ENCODE results near the gene BTN1A1.
"Not testable (repeated sequence)": the region's sequence is repeated elsewhere in the genome, so short reads cannot be mapped to it uniquely, and the experiment has no call there.

The BTN1A1 gene

DNA sequence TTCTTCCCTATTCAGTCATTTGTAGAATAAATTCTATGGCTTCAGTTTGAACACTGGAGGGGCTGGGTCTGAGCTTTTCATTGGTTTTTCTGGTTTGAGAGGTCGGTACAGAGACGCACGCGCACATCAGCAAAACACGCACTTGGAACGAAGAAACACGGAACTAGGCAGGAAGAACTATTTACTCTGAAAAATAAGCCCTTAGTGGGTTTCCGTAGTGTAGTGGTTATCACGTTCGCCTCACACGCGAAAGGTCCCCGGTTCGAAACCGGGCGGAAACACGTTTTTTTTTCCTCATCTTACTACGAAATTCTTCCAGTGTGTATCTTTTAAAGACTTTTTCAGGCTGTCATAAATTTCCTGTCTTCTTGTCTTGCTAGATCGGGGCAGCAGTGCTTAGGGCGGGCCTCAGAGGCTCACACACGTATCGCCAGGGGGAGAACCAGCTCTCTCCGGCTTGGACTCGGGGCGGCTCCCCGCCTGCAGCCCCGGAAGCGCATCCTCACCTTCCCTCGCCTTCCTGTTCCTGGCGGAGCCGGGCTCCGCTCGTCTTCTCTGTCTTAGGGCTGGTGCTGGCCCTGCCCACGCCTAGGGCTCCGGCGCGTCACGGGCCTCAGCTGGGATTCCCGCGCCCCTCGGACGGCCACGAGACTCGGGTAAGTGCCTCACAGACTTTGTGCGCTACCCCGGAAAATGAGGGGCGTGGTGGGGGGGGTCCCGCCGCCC is 37.9 kb downstream of the BTN1A1 start, which contains the start of gene HMGN4:
HMGN4 (plus strand) TSS at position 521 of the 726 bp plus-strand sequence. CDS start 6,841 bp downstream, outside the sequence.
- peak; percentile 92 for DNase-seq (ENCODE audit: low read depth)

DNA sequence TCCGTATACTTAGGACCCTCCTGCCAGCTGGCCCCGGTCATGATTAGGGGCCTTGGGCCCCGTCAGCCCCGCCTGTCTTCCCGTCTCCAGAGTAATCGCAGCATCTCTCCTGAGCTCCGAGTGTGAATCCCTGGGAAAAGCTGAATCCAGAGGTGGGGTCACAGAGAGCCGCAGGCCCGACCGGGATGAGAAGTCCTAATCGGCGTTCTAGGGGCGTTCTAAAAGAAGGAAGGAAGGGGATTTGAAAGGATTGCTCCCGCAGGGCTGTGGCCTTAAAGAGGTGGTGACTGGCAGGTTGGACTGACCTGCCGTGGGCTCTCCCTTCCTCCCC is 38.4 kb downstream of the BTN1A1 start:
- no peak for DNase-seq (ENCODE audit: low read depth)

DNA sequence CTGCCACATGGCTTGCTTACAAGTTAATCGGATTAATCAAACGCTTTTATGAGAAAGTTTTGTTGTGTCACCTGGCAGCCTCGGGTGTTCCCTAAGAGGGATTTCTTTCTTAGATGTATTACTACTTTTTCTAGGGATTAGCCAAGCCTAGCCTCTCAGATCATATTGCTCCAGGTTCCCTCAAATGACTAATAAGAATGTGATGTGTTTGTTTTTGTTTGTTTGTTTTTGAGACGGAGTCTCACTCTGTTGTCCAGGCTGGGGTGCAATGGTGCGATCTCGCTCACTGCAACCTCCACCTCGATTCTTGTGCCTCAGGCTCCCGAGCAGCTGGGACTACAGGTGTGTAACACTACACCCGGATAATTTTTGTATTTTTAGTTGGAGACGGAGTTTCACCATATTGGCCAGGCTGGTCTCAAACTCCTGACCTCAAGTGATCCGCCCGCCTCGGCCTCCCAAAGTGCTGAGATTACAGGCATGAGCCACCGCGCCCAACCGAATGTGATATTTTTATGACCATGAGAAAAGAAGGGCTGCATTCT is 39.0 kb downstream of the BTN1A1 start:
- no peak for DNase-seq (ENCODE audit: low read depth)

DNA sequence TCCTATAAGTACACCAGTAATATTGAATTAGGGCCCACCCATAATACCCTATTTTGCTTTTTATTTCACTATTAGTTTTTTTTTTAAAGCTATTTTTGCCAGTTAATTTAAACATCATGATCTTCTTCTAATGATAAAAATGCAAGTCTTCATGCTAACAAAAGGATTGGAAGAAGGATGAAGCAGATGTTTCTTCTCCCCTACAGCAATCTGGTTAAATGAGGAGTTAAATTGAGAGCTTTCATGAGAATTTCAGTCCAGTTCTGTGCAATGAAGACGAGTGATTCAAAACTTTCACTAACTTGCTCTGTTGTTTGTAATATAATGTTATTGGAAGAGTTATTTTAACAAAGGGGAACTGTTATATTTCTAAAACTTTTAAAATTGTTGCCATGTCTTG is 41.5 kb downstream of the BTN1A1 start:
- DNase-seq (ENCODE audit: low read depth): no peak

DNA sequence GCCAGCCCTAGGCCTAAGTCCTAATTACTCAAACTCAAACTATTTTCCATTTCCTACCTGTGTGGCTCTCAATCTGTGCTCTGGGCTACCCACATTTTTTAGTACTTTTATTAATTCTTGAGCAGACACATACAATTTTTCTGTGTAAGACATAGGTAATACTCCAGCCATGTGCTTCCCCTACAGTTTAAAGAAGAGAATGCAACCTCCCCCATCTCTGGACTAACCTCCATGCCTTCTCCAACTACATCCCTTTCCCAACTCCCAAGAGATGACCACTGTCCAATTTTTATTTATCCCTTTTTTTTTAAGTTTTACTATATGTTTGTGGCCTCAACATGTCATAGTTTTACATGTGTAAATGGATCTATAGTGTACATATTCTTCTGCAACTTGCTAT is 43.9 kb downstream of the BTN1A1 start:
- peak; percentile 31 for DNase-seq (ENCODE audit: low read depth)

DNA sequence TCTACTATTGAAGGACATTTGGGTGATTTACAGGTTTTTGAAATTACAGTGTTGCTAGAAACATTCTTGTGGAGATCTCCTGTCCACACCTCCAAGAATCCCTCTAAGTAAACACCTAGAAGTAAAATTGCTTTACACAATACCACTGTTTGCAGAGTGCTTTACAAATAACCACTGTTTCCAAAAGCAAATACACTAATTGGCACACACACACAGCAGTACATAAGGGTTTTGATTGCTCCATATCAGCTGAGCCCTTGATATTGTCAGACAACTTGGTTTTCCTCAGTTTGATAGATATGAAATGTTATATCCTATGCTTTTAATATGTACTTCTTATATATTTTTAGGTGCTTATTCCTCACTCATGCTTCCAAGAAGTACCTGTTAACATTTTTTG is 44.4 kb downstream of the BTN1A1 start:
- no peak for DNase-seq (ENCODE audit: low read depth)

DNA sequence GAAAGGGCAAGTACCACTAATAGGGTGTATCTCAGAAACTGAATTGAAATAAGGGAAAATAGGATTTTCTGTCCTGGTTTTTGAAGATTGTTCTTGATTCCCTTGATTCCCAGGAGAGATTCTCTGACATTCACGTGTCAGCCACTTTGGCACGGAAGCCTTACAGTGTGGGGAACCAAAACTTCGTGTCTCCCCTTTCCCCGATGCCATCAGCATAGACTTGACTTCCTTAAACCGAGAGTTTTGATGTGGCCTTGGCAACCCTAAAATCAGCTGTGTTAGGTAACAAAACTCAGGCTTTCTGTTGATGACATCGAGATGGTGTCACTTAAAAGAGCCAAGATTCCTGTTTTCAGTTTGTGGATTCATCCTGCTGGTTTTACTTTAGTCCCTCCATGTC is 45.5 kb downstream of the BTN1A1 start:
- no peak for DNase-seq (ENCODE audit: low read depth)

DNA sequence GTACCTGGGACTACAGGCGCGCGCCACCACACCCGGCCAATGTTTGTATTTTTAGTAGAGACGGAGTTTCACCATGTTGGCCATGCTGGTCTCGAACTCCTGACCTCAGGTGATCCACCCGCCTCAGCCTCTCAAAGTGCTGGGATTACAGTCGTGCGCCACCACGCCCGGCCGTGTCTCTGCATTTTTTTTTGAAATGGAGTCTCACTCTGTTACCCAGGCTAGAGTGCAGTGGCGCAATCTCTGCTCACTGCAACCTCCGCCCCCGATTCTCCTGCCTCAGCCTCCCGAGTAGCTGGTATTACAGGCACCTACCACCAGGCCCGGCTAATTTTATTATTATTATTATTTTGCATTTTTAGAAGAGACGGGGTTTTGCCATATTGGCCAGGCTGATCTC is 47.3 kb downstream of the BTN1A1 start:
- DNase-seq (ENCODE audit: low read depth): not testable (repeated sequence)

DNA sequence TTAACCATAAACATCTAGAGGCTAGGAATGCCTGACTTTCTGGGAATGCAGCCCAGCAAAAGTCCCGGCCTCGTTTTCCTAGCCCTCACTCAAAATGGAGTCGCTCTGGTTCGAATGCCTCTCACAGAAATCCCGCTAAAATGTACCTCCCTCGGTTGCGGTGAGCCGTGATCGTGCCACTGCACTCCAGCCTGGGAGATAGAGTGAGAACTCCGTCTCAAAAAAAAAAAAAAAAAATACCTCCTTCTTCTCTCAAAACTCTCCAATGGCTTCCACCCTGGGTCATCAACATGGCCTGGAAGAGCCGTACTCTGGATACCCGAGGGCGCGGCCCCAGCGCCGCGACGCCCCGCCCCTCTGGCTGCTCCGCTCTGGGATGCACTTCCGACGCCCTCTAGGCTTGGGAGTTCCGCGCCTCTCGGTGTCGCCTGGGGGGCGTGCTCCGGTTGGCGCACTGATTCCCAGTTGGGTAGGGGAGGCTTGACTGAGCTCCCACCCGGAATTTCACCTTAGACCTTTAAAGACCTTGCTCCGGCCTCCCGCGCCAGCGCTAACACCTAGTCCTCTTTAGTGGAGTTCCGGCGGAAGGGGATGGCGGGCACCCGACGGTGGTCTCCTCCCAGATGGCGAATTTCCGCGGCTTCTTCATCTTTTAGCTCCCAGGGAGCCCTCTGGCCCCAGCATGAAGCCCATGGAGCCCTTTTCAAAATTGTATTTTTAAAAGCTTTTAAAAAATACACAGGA is 50.3 kb downstream of the BTN1A1 start:
- peak; percentile 55 for DNase-seq (ENCODE audit: low read depth)

DNA sequence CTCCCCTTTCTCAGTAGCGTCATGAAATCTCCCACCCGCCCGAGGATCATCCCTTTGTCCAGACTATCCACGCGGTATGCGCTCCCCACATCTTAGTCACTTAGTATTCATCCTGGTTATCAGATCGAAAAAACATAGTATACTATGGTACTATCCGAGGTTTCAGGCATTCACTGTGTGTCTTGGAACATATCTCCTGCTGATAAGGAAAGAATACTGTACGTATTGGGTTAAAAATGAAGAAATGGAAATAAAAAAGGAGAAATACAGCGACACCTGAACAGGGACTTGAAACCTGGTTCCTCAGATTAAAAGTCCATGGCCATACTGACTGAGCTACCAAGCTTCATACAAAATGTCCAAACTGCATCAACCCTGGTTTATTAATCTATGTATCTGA is 52.1 kb downstream of the BTN1A1 start:
- no peak for DNase-seq (ENCODE audit: low read depth)

DNA sequence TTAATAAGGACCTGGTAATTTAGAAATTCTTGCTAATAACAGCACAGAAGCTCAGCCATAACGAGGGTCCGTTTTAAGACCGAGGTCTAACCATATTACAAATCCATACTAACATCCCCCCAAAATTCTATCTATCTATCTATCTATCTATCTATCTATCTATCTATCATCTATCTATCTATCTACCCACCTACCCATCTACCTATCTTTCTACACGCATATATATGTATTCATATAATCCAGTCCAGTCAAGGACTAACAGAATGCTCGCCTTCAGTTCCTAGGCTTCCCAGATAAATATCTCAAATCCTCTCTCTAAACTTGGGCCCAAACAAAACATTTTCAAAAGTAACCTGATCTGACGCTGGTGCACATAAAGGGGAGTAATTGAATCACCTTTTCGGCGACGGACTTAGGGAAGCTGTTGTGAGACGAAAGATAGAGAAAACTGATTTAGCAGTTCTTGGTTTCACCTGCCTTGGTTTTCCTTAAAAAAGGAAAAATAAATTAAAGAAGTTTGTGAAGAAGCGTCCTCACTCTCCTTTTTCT is 52.6 kb downstream of the BTN1A1 start:
- DNase-seq (ENCODE audit: low read depth): no peak

DNA sequence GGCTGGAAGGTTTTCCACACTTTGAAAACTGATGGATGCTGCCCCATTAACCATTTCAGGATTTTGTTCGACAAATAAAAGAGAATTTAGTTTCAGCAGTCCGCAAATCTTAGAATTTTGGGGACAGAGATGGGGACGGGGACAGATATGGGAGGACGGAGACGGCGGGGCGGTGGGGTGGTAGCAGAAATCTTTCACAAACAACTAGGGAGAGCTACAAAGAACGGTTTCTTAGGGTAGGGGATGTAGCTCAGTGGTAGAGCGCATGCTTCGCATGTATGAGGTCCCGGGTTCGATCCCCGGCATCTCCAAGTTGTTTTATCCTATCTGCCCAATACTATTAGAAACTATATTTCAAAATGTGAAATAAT is 53.1 kb downstream of the BTN1A1 start:
- DNase-seq (ENCODE audit: low read depth): peak; percentile 80

DNA sequence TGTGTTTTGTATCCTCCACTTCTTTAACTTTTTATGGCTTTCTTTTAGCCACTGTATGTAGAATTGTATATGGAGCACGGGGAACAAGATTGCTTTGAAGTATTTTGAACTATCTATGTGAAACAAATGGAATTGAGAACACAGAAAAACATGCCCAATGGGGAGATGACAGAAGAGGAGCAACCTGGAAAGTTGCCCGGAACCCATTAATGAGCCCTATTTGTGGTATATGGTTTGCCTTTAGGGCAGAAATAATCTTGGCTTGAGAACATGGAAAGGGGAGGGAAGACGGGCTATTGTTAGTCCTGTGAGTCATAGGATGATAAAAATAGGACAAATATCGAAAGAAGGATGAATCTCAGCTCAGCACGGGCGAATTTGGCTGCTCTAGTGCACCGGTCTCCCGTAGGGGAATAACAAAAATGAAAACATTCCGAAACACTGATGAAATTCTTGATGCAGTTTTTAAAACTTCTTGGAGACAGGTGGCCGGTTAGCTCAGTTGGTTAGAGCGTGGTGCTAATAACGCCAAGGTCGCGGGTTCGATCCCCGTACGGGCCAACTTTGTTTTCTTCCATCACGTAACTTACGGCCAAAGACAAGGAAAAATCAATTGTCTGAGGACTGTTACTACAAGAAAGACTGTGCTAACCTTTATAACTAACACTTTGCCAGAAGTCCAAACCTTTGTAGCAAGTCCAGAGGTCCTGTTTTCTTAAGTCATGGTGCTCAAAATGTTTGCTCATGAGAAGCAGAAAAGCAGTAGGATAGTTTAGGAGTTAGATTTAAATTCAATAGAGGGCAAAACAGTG is 53.7 kb downstream of the BTN1A1 start:
- DNase-seq (ENCODE audit: low read depth): peak; percentile 98

DNA sequence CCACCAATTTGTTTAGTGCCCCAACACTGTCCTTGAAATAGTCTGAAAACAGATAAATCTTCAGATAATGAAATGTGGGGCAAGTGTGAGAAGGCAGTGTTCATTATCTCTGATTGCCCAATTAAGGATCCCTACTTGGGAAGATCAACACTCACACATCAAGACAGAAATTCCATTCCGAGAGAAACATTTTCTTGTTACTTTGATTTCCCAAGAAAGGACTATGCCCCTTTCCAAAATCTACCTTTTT is 54.3 kb downstream of the BTN1A1 start:
- DNase-seq (ENCODE audit: low read depth): no peak

DNA sequence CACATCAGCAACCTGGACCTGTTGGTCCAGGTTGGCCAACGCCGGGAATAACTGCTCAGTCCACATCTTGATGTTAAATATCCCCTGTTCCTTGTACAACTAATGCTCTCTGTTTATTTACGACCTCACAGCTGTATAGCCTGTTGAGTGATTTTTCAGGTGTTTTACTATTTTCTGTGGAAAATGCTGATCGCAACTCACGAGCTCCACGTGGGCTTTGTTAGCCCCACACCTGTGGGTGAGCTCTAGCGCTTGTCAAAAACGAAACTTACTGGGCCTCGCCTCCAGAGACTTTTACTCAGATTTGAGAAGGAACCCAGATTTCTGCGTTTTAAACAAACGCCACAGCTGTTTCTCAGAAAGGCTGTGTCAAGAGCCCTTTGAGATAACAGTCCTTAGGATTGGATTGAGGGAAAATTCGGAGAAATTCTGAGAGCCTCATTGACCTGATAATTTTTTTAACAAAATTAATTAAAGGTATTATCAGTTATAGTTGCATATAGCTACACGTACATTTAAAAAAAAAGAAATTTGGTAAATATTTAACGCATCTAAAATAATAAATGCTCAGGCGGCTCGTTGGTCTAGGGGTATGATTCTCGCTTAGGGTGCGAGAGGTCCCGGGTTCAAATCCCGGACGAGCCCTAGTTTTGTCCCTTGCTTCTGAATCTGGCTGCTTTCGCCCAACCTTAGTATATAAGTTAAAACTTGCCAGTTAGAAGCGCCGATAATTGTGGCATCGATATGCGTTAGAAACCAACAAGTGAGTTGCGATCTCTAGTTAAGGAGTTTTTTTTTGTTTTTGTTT is 54.8 kb downstream of the BTN1A1 start:
- peak; percentile 75 for DNase-seq (ENCODE audit: low read depth)

DNA sequence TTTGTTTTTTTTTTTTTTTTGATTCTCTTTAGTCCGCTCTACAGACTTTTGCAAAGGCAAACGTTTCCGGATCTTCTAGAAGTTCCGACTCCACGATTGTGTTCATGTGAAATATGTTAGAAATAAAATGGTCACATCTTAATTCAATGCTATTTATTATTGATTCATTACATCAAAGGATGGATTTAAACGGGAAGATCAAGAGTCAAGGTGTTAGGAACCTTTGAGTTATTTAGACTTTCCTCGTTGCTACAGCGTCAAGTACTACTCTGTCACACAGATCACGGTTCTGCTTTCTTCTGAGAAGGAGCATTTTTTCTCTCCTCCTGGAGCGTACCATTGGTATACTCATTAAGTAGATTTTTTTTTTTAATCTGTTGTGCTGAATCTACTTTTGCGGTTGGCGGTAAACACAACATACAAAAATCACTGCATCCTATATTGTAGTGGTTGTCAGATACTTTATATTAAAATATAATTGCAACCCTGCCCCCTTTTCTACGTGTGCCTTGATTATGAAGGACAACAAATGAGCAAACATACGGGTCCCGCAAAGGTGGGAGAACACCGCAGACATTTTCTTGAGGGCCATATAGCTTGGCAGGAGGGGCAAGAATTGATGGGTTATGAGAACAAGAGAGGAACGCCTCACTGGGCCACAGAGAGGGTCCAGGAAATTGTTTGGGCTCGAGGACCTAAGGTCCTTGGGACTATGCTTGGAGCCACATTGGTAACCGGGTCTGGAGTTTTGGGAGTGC is 55.6 kb downstream of the BTN1A1 start:
- DNase-seq (ENCODE audit: low read depth): peak; percentile 28

DNA sequence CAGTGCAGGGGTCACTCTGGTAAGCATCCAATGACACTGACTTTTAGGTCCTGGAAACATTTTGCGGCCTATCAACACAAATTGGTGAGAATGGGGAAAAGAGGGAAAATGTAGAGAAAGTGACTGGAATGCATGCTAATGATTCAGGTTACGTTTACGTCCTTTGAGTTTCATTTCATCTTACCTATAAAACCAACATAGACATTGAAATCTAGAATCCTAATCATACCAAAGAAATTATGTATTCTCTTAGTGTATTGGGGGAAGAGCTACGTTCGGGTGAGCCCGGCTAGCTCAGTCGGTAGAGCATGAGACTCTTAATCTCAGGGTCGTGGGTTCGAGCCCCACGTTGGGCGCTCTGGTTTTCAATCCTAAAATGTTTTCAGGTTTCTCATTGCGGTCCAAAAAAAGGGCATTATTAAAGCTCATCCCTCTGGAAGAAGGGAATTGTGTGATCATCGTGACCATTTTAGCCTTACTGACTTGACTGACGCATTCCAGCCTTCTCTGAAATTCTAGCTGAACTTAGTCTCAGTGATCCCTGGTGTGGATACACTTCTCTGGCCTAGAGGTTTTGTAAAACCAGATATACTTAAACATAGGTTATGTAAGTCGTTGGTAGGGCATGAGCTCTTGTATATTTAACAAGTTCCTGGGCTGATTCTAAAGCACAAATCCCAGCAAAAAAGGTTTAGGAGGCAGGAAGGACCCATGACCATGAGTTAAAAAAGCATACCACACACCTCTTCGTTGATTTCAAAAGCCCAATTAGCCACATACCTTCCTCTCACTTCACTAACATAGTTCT is 56.4 kb downstream of the BTN1A1 start:
- peak; percentile 93 for DNase-seq (ENCODE audit: low read depth)
